ENCODE measurements around the gene CIB2. TPM values are rescaled to one million over a fixed set of nuclear protein-coding genes. Genes with fewer than 3 reads are reported as not detected.

Gene CIB2
- total RNA-seq, 1 experiment from 2014 or later = 43.2 TPM

DNA sequence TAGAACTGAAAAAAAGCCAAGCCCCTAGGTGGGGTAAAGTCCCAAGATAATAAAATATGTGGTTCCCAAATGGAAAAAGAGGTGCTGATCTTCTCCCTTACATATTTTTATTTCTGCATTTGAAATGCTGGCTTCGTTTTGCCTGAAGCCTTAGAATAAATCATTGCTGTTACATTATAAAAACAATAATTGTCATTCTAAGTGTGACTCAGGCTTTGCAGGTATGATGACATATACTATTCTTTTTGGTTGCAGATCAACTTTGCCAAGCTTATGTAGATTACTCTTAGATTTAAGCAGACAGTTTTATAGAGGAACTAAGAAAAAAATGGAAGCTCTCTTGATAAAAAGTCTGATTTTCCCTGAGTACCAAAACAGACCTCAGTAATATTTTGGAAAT is 25.4 kb upstream of the CIB2 start:
- Histone ChIP-seq H3K23me2 (ENCODE audit: insufficient read length, low read depth, low read length, poor library complexity, severe bottlenecking) (no peaks in the 10 kb centered on the region), H3K9me3 (ENCODE audit: control insufficient read depth, low read depth, low read length) (no peaks in the 10 kb centered on the region), H2AFZ (ENCODE audit: low read length) (no peak overlapping the region), H3K9ac (ENCODE audit: extremely low read depth, insufficient read length, low read length) (no peak overlapping the region), H4K8ac (replicated peaks; ENCODE audit: insufficient read length, low read depth, low read length) (no peak overlapping the region), H3K18ac (ENCODE audit: insufficient read length, low read depth, low read length) (no peak overlapping the region), H3K56ac (ENCODE audit: insufficient read length, low read depth, low read length) (no peak overlapping the region), H3K4ac (ENCODE audit: low read depth, low read length) (no peak overlapping the region), H3K79me1 (ENCODE audit: insufficient read depth, low read depth, low read length, poor library complexity, severe bottlenecking) (no peaks in the 10 kb centered on the region), H3K4me2 (ENCODE audit: insufficient read depth, insufficient read length, low read length) (peak overlapping the region; percentile 16), H3K4me1 (ENCODE audit: insufficient read depth, low read length) (no peaks in the 10 kb centered on the region), H3T11ph (ENCODE audit: low read length) (no peak overlapping the region), H2BK15ac (ENCODE audit: low read depth, low read length) (no peak overlapping the region), H3K14ac (ENCODE audit: insufficient read depth, low read length) (no peak overlapping the region), H3K79me2 (ENCODE audit: insufficient read depth, low read length) (no peaks in the 10 kb centered on the region), H4K20me1 (ENCODE audit: control insufficient read depth, insufficient read depth, insufficient read length) (no peaks in the 10 kb centered on the region), H2BK5ac (ENCODE audit: insufficient read length, low read length) (no peak overlapping the region), H2AK5ac (ENCODE audit: insufficient read length, low read length) (no peak overlapping the region), H4K91ac (ENCODE audit: insufficient read length, low read depth, low read length) (no peak overlapping the region), H4K5ac (ENCODE audit: insufficient read length, low read depth, low read length) (no peak overlapping the region), H2BK120ac (ENCODE audit: low read depth, low read length, poor library complexity, severe bottlenecking) (no peak overlapping the region), H3K27me3 (ENCODE audit: insufficient read depth, low read length) (no peaks in the 10 kb centered on the region), H2BK12ac (ENCODE audit: insufficient read length, low read depth, low read length) (no peak overlapping the region), H3K27ac (ENCODE audit: insufficient read length, low read depth, low read length) (no peak overlapping the region), H3K23ac (ENCODE audit: insufficient read length, low read depth, low read length) (no peak overlapping the region), H2BK20ac (ENCODE audit: low read depth, low read length, poor library complexity, severe bottlenecking) (no peak overlapping the region)
- Mint-ChIP-seq H3K4me1 (peaks cover 26 to 30% of the 10 kb centered on the region in 2 experiments), H3K27ac (peak overlapping the region in 1 of 3 experiments; percentile 95; a peak in 3 of 7 replicates), H3K4me3 (peak overlapping the region; percentile 6 to 32; a peak in 2 of 5 replicates), H3K27me3 (ENCODE audit: low read depth) (no peaks in the 10 kb centered on the region), H3K9me3 (no peaks in the 10 kb centered on the region), H3K36me3 (ENCODE audit: insufficient read depth in 1 of 3, low read depth in 3 of 3) (peaks cover 0 to 15% (median under 1%) of the 10 kb centered on the region in 3 experiments; a peak in 2 of 7 replicates)
- no peak for DNase-seq
- TF ChIP-seq, protein P1, sequence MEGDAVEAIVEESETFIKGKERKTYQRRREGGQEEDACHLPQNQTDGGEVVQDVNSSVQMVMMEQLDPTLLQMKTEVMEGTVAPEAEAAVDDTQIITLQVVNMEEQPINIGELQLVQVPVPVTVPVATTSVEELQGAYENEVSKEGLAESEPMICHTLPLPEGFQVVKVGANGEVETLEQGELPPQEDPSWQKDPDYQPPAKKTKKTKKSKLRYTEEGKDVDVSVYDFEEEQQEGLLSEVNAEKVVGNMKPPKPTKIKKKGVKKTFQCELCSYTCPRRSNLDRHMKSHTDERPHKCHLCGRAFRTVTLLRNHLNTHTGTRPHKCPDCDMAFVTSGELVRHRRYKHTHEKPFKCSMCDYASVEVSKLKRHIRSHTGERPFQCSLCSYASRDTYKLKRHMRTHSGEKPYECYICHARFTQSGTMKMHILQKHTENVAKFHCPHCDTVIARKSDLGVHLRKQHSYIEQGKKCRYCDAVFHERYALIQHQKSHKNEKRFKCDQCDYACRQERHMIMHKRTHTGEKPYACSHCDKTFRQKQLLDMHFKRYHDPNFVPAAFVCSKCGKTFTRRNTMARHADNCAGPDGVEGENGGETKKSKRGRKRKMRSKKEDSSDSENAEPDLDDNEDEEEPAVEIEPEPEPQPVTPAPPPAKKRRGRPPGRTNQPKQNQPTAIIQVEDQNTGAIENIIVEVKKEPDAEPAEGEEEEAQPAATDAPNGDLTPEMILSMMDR (conservative IDR thresholded peaks at IDR 0.05) = no peak
- no CpG with 5 or more reads among the region's 1 CpG for WGBS (ENCODE audit: extremely low coverage, insufficient read length, low lambda C conversion rate)
